SK-N-SH treated with all-trans-retinoic acid at 6 μM for 48 hours (cell line): ENCODE measurements around the gene HLF.

Experiments used
- ATAC-seq: fragments of 200-7000 bp; cut with Tn5 transposase; 3 replicates; pipeline ENCODE4 v1.9.1; 2020; ENCODE audit warnings: mild to moderate bottlenecking, moderate library complexity
- ARNTL ChIP-seq: fragments of 450-650 bp; formaldehyde crosslinking; IDR thresholded peaks from 2 replicates; pipeline ENCODE4 v1.5.0; 2020; ENCODE audit warnings: low read depth, mild to moderate bottlenecking, moderate library complexity, borderline replicate concordance
- BACH2 ChIP-seq: fragments of 250-450 bp; sonication (Bioruptor Pico); IDR thresholded peaks from 2 replicates; pipeline ENCODE4 v1.9.0; 2021; ENCODE audit warnings: mild to moderate bottlenecking, borderline replicate concordance
- CREB5 ChIP-seq: fragments of 250-450 bp; sonication (Bioruptor Pico); IDR thresholded peaks from 2 replicates; pipeline ENCODE4 v1.5.1; 2020; ENCODE audit warnings: low read depth, mild to moderate bottlenecking, moderate library complexity
- CSDC2 ChIP-seq: fragments of 250-450 bp; sonication (Bioruptor Pico); IDR thresholded peaks from 2 replicates; pipeline ENCODE4 v1.5.0; 2020; ENCODE audit warnings: mild to moderate bottlenecking, moderate library complexity
- CSRNP3 ChIP-seq: fragments of 250-450 bp; sonication (Bioruptor Pico); IDR thresholded peaks from 2 replicates; pipeline ENCODE4 v1.5.1; 2021; ENCODE audit warnings: mild to moderate bottlenecking, moderate library complexity
- ESRRG ChIP-seq: fragments of 250-450 bp; sonication (Bioruptor Pico); IDR thresholded peaks from 2 replicates; pipeline ENCODE4 v1.6.1; 2021; ENCODE audit warnings: mild to moderate bottlenecking
- GLIS3 ChIP-seq: fragments of 250-450 bp; sonication (Bioruptor Pico); IDR thresholded peaks from 2 replicates; pipeline ENCODE4 v1.5.0; 2020; ENCODE audit warnings: mild to moderate bottlenecking, moderate library complexity
- ISL1 ChIP-seq: fragments of 250-450 bp; sonication (Bioruptor Pico); IDR thresholded peaks from 2 replicates; pipeline ENCODE4 v2.1.2; 2022; ENCODE audit warnings: mild to moderate bottlenecking, moderate library complexity
- OSR1 ChIP-seq: fragments of 250-450 bp; sonication (Bioruptor Pico); IDR thresholded peaks from 2 replicates; pipeline ENCODE4 v1.8.0; 2022; ENCODE audit warnings: moderate library complexity, mild to moderate bottlenecking, inconsistent platforms
- PATZ1 ChIP-seq: fragments of 250-450 bp; sonication (Bioruptor Pico); IDR thresholded peaks from 2 replicates; pipeline ENCODE4 v1.8.0; 2020; ENCODE audit warnings: mild to moderate bottlenecking, moderate library complexity, borderline replicate concordance
- POU6F1 ChIP-seq: fragments of 250-450 bp; sonication (Bioruptor Pico); IDR thresholded peaks from 2 replicates; pipeline ENCODE4 v1.8.0; 2021; ENCODE audit warnings: low read depth, mild to moderate bottlenecking, moderate library complexity, borderline replicate concordance
- PPARA ChIP-seq: fragments of 250-450 bp; sonication (Bioruptor Pico); IDR thresholded peaks from 2 replicates; pipeline ENCODE4 v1.5.0; 2020; ENCODE audit warnings: mild to moderate bottlenecking, borderline replicate concordance
- RARB ChIP-seq: fragments of 250-450 bp; sonication (Bioruptor Pico); IDR thresholded peaks from 2 replicates; pipeline ENCODE4 v1.8.0; 2021; ENCODE audit warnings: mild to moderate bottlenecking, moderate library complexity
- SNAI2 ChIP-seq: fragments of 250-450 bp; sonication (Bioruptor Pico); IDR thresholded peaks from 2 replicates; pipeline ENCODE4 v1.5.0; 2020; ENCODE audit warnings: mild to moderate bottlenecking, moderate library complexity
- TCF4 ChIP-seq: fragments of 250-450 bp; sonication (Bioruptor Pico); IDR thresholded peaks from 2 replicates; pipeline ENCODE4 v1.8.0; 2021; ENCODE audit warnings: mild to moderate bottlenecking, moderate library complexity, borderline replicate concordance
- TOX ChIP-seq: fragments of 250-450 bp; sonication (Bioruptor Pico); IDR thresholded peaks from 2 replicates; pipeline ENCODE4 v1.8.0; 2021; ENCODE audit warnings: mild to moderate bottlenecking, moderate library complexity, borderline replicate concordance
- TSHZ2 ChIP-seq: fragments of 250-450 bp; sonication (Bioruptor Pico); IDR thresholded peaks from 2 replicates; pipeline ENCODE4 v1.5.0; 2020; ENCODE audit warnings: mild to moderate bottlenecking, moderate library complexity
- ZC3H10 ChIP-seq: fragments of 250-450 bp; sonication (Bioruptor Pico); IDR thresholded peaks from 2 replicates; pipeline ENCODE4 v1.5.1; 2021; ENCODE audit warnings: mild to moderate bottlenecking, moderate library complexity
- ZFP3 ChIP-seq: fragments of 250-450 bp; sonication (Bioruptor Pico); IDR thresholded peaks from 2 replicates; pipeline ENCODE4 v1.5.0; 2020; ENCODE audit warnings: mild to moderate bottlenecking, moderate library complexity
- ZFP30 ChIP-seq: fragments of 450-650 bp; formaldehyde crosslinking; IDR thresholded peaks from 2 replicates; pipeline ENCODE4 v1.5.0; 2022; ENCODE audit warnings: mild to moderate bottlenecking, moderate library complexity
- ZNF565 ChIP-seq: fragments of 450-650 bp; formaldehyde crosslinking; conservative IDR thresholded peaks from 2 replicates; pipeline ENCODE4 v1.5.0; 2020; ENCODE audit warnings: low read depth, mild to moderate bottlenecking, moderate library complexity
- ZNF70 ChIP-seq: fragments of 450-650 bp; formaldehyde crosslinking; IDR thresholded peaks from 2 replicates; pipeline ENCODE4 v1.5.0; 2020; ENCODE audit warnings: mild to moderate bottlenecking, moderate library complexity
- ZNF8 ChIP-seq: fragments of 450-650 bp; formaldehyde crosslinking; IDR thresholded peaks from 2 replicates; pipeline ENCODE4 v1.5.0; 2020; ENCODE audit warnings: mild to moderate bottlenecking, moderate library complexity

HLF gene

GRCh38 chr17:55280212-55280611, 15.5 kb downstream of the HLF start (continued):
- TF ChIP-seq ARNTL (CRISPR knock-in tag) (no peak), OSR1 (CRISPR knock-in tag) (no peak), TCF4 (CRISPR knock-in tag) (no peak)

- TF ChIP-seq CSRNP3 (CRISPR knock-in tag) (no peak), ZC3H10 (CRISPR knock-in tag) (no peak), ZNF8 (CRISPR knock-in tag) (no peak), PATZ1 (CRISPR knock-in tag) (no peak), ARNTL (CRISPR knock-in tag) (no peak), ZNF565 (CRISPR knock-in tag) (no peak), GLIS3 (CRISPR knock-in tag) (no peak), RARB (CRISPR knock-in tag) (no peak), BACH2 (CRISPR knock-in tag) (no peak), PPARA (CRISPR knock-in tag) (no peak), ZNF70 (CRISPR knock-in tag) (no peak), SNAI2 (no peak), OSR1 (CRISPR knock-in tag) (no peak), POU6F1 (CRISPR knock-in tag) (no peak), TSHZ2 (no peak), ESRRG (CRISPR knock-in tag) (no peak)
- no peak for ATAC-seq
Measured at GRCh38 chr17:55281649-55282378, 17.1 kb downstream of the HLF start.

GRCh38 chr17:55282379-55282702, 17.6 kb downstream of the HLF start:
- ATAC-seq: no peak
- TF ChIP-seq RARB (CRISPR knock-in tag): no peak
- no peak for TF ChIP-seq PATZ1 (CRISPR knock-in tag)
- TF ChIP-seq TOX: no peak
- no peak for TF ChIP-seq CSRNP3 (CRISPR knock-in tag)
- TF ChIP-seq PPARA (CRISPR knock-in tag): no peak
- no peak for TF ChIP-seq ZFP3 (CRISPR knock-in tag)
- no peak for TF ChIP-seq ZNF70 (CRISPR knock-in tag)
- no peak for TF ChIP-seq ZC3H10 (CRISPR knock-in tag)
- TF ChIP-seq SNAI2: no peak
- TF ChIP-seq GLIS3 (CRISPR knock-in tag): no peak
- TF ChIP-seq CREB5 (CRISPR knock-in tag): no peak
- TF ChIP-seq ISL1 (CRISPR knock-in tag): no peak
- TF ChIP-seq ZNF565 (CRISPR knock-in tag): no peak
- no peak for TF ChIP-seq ESRRG (CRISPR knock-in tag)
- TF ChIP-seq ZNF8 (CRISPR knock-in tag): no peak
- TF ChIP-seq OSR1 (CRISPR knock-in tag): no peak
- TF ChIP-seq CSDC2 (CRISPR knock-in tag): no peak
- TF ChIP-seq ZFP30 (CRISPR knock-in tag): no peak
- TF ChIP-seq TCF4 (CRISPR knock-in tag): no peak
